Caco-2 (cell line): ENCODE results near the gene NTMT1. TPM values are rescaled to one million over a fixed set of nuclear protein-coding genes. Genes with fewer than 3 reads are reported as not detected.

ENCODE experiments used
- BruUV-seq: library from RNA; stranded (reverse); fragments of 400-500 nt; replicated peaks from 2 replicates; lab custom pipeline; 2021; lab: Mats Ljungman, UMichigan
- CTCF ChIA-PET: fragments of 300-600 bp; sonication (Branson Sonifier 250); formaldehyde crosslinking; loops from one replicate; lab custom pipeline; 2022; ENCODE audit warnings: antibody characterized with exemption; lab: Charles Lee
- POLR2A ChIA-PET: fragments of 300-600 bp; sonication (Branson Sonifier 250); formaldehyde crosslinking; loops from one replicate; lab custom pipeline; 2022; ENCODE audit warnings: antibody characterized with exemption; lab: Charles Lee
- DNase-seq, 2 experiments: peaks; one replicate each; pipeline versions ENCODE4 v3.0.0 to v3.0.0-alpha.2; 2020 to 2022
- H3K27me3 ChIP-seq: replicated peaks from 2 replicates; pipeline ENCODE4 v1.6.0; 2011; ENCODE audit warnings: low read length; ENCODE audit not compliant: control insufficient read depth, insufficient read depth
- H3K36me3 ChIP-seq: 2 replicates; pipeline ENCODE4 v1.5.1; 2011; ENCODE audit warnings: low read length; ENCODE audit not compliant: control insufficient read depth, insufficient read depth
- H3K4me1 ChIP-seq: fragments of 250-450 bp; sonication (Bioruptor Pico); 2 replicates; pipeline ENCODE4 v1.5.1; 2020; ENCODE audit warnings: mild to moderate bottlenecking
- H3K4me3 ChIP-seq: 2 replicates; pipeline ENCODE4 v1.5.1; 2011; ENCODE audit warnings: low read depth, mild to moderate bottlenecking, control low read depth, low read length
- H3K9me3 ChIP-seq: fragments of 250-450 bp; sonication (Bioruptor Pico); 2 replicates; pipeline ENCODE4 v1.5.1; 2020; ENCODE audit warnings: mild to moderate bottlenecking, moderate library complexity
- H3K27ac Mint-ChIP-seq: one replicate; pipeline ENCODE4 v1.8.0; 2022; ENCODE audit warnings: mixed read lengths; ENCODE audit not compliant: unreplicated experiment
- H3K27me3 Mint-ChIP-seq: one replicate; pipeline ENCODE4 v1.8.0; 2022; ENCODE audit warnings: mixed read lengths; ENCODE audit not compliant: insufficient read depth, unreplicated experiment
- H3K36me3 Mint-ChIP-seq: one replicate; pipeline ENCODE4 v1.8.0; 2022; ENCODE audit warnings: mild to moderate bottlenecking, mixed read lengths; ENCODE audit not compliant: insufficient read depth, unreplicated experiment
- H3K4me1 Mint-ChIP-seq: one replicate; pipeline ENCODE4 v1.8.0; 2022; ENCODE audit warnings: low read depth, mixed read lengths; ENCODE audit not compliant: unreplicated experiment
- H3K4me3 Mint-ChIP-seq: one replicate; pipeline ENCODE4 v1.8.0; 2022; ENCODE audit warnings: mild to moderate bottlenecking, moderate library complexity, mixed read lengths; ENCODE audit not compliant: unreplicated experiment
- H3K9me3 Mint-ChIP-seq: one replicate; pipeline ENCODE4 v1.8.0; 2022; ENCODE audit warnings: mixed read lengths; ENCODE audit not compliant: unreplicated experiment
- CTCF ChIP-seq, 2 experiments: fragments of 200-600 bp in 1 of 2; IDR thresholded peaks; 1 replicate in 1 of 2; 2 replicates in 1 of 2; pipeline versions ENCODE4 v1.5.1 to v1.8.0; 2011 to 2022; ENCODE audit warnings: antibody characterized with exemption in 1 of 2, control low read depth in 1 of 2, inconsistent platforms in 1 of 2, low read depth in 1 of 2, low read length in 1 of 2, mild to moderate bottlenecking in 1 of 2, moderate library complexity in 1 of 2; ENCODE audit not compliant: insufficient read depth in 1 of 2, severe bottlenecking in 1 of 2, unreplicated experiment in 1 of 2
- intact Hi-C: fragments of 100-400 bp; cut with micrococcal nuclease; formaldehyde crosslinking; loops from one replicate; pipeline ENCODE4 v1.10.0; 2022; ENCODE audit not compliant: unreplicated experiment
- total RNA-seq: library from RNA; stranded (reverse); gene quantifications from 2 replicates; pipeline ENCODE4 v1.2.3, GENCODE V29; 2022

Gene NTMT1
- total RNA-seq, 1 experiment from 2014 or later = 44.1 TPM

- H3K36me3 Mint-ChIP-seq = peaks cover 6% of the 10 kb centered on the region
- POLR2A ChIA-PET = interaction anchor here (0.5 to 0.6 kb wide), 2 partner anchors 83 to 426 kb away, joined by 5 read pairs; no protein-coding TSS in a partner anchor
- CTCF ChIA-PET = no interaction called here
Observed at GRCh38 chr9:129579294-129579693, 46.7 kb upstream of the NTMT1 start.

GRCh38 chr9:129580211-129580915 is 45.6 kb upstream of the NTMT1 start:
- Mint-ChIP-seq H3K27me3 (no peaks in the 10 kb centered on the region), H3K36me3 (peaks cover 6% of the 10 kb centered on the region), H3K27ac (no peak overlapping the region), H3K4me1 (peaks cover 15% of the 10 kb centered on the region), H3K9me3 (peaks cover 10% of the 10 kb centered on the region), H3K4me3 (no peak overlapping the region)
- Histone ChIP-seq H3K27me3 (no peaks in the 10 kb centered on the region), H3K4me3 (no peak overlapping the region), H3K9me3 (0 out of 2 replicates have a peak, but pooled peaks cover 3% of the 10 kb centered on the region), H3K36me3 (no peaks in the 10 kb centered on the region), H3K4me1 (peaks cover 17% of the 10 kb centered on the region)
- no peak for DNase-seq
- intact Hi-C loops = no loop called here
- CTCF ChIA-PET = no interaction called here
- POLR2A ChIA-PET = no interaction called here
- BruUV-seq = no TSS peak
- no peak for TF ChIP-seq CTCF (IDR thresholded peaks at IDR 0.05; ENCODE audit: insufficient read depth in 1 of 2, low read depth in 1 of 2, low read length in 1 of 2, severe bottlenecking in 1 of 2, unreplicated experiment in 1 of 2)

More at GRCh38 chr9:129579294-129579693, 46.7 kb upstream of the NTMT1 start:
- Mint-ChIP-seq H3K27ac (no peak overlapping the region), H3K4me1 (peaks cover 15% of the 10 kb centered on the region), H3K27me3 (no peaks in the 10 kb centered on the region), H3K4me3 (no peak overlapping the region), H3K9me3 (peaks cover 10% of the 10 kb centered on the region)
- H3K4me1 ChIP-seq = peaks cover 19% of the 10 kb centered on the region
- BruUV-seq = no TSS peak
- intact Hi-C loops = no loop called here
- H3K4me3 ChIP-seq = no peak overlapping the region
- no peaks in the 10 kb centered on the region for H3K36me3 ChIP-seq
- H3K27me3 ChIP-seq = no peaks in the 10 kb centered on the region
- no peak for DNase-seq
- H3K9me3 ChIP-seq = 0 out of 2 replicates have a peak, but pooled peaks cover 3% of the 10 kb centered on the region
- no peak for TF ChIP-seq CTCF (IDR thresholded peaks at IDR 0.05; ENCODE audit: insufficient read depth in 1 of 2, low read depth in 1 of 2, low read length in 1 of 2, severe bottlenecking in 1 of 2, unreplicated experiment in 1 of 2)

GRCh38 chr9:129581505-129582189 is 44.3 kb upstream of the NTMT1 start:
- peaks cover 17% of the 10 kb centered on the region for H3K4me1 ChIP-seq
- Mint-ChIP-seq H3K9me3 (peaks cover under 1% of the 10 kb centered on the region), H3K27ac (no peak overlapping the region), H3K36me3 (no peaks in the 10 kb centered on the region), H3K4me1 (peaks cover 6% of the 10 kb centered on the region), H3K27me3 (no peaks in the 10 kb centered on the region), H3K4me3 (no peak overlapping the region)
- 0 out of 2 replicates have a peak, but pooled peaks cover 3% of the 10 kb centered on the region for H3K9me3 ChIP-seq
- ChIA-PET POLR2A (interaction anchor here (1.3 kb wide), 1 partner anchor 16 kb away, joined by 3 read pairs; no protein-coding TSS in a partner anchor), CTCF (interaction anchor here (0.6 kb wide), 1 partner anchor 156 kb away, joined by 4 read pairs; no protein-coding TSS in a partner anchor)
- intact Hi-C loops = no loop called here
- H3K36me3 ChIP-seq = no peaks in the 10 kb centered on the region
- no peak overlapping the region for H3K4me3 ChIP-seq
- no peaks in the 10 kb centered on the region for H3K27me3 ChIP-seq
- BruUV-seq = no TSS peak
- TF ChIP-seq CTCF (IDR thresholded peaks at IDR 0.05; ENCODE audit: insufficient read depth in 1 of 2, low read depth in 1 of 2, low read length in 1 of 2, severe bottlenecking in 1 of 2, unreplicated experiment in 1 of 2) = no peak
- DNase-seq = no peak
